Mesenchymal stem cell (in vitro differentiated cells and primary cell): ENCODE measurements around the gene PARD3B. TPM values are rescaled to one million over a fixed set of nuclear protein-coding genes. Genes with fewer than 3 reads are reported as not detected.
A peak's percentile ranks its signal among the peaks of the same experiment; 100 is the strongest.

ENCODE experiments used
- DNase-seq: peaks from one replicate; pipeline ENCODE4 v3.0.0-alpha.2; 2013
- H2AFZ ChIP-seq: one replicate; pipeline ENCODE4 v1.6.1; 2013; ENCODE audit warnings: low read depth, mild to moderate bottlenecking, control low read depth, inconsistent platforms, low read length, moderate library complexity
- H2AK5ac ChIP-seq: 2 replicates; pipeline ENCODE4 v1.6.1; 2013; ENCODE audit warnings: low read length, moderate library complexity, mild to moderate bottlenecking, inconsistent platforms; ENCODE audit not compliant: severe bottlenecking
- H2BK120ac ChIP-seq: one replicate; pipeline ENCODE4 v1.6.1; 2013; ENCODE audit warnings: low read depth, mild to moderate bottlenecking, inconsistent platforms, low read length, moderate library complexity
- H2BK12ac ChIP-seq, 2 experiments: one replicate each; pipeline ENCODE4 v1.6.1; 2013; ENCODE audit warnings: inconsistent platforms in 2 of 2, low read length in 2 of 2, mild to moderate bottlenecking in 2 of 2, moderate library complexity in 2 of 2, control low read depth in 1 of 2
- H2BK15ac ChIP-seq: one replicate; pipeline ENCODE4 v1.6.1; 2013; ENCODE audit warnings: mild to moderate bottlenecking, low read depth, inconsistent platforms; ENCODE audit not compliant: poor library complexity, severe bottlenecking
- H2BK5ac ChIP-seq: 2 replicates; pipeline ENCODE4 v1.6.1; 2013; ENCODE audit warnings: low read depth, mild to moderate bottlenecking, low read length, control low read depth, inconsistent platforms; ENCODE audit not compliant: poor library complexity, severe bottlenecking
- H3K14ac ChIP-seq, 2 experiments: one replicate each; pipeline ENCODE4 v1.6.1; 2013; ENCODE audit warnings: inconsistent platforms in 2 of 2, low read length in 2 of 2, control low read depth in 1 of 2, mild to moderate bottlenecking in 1 of 2, moderate library complexity in 1 of 2
- H3K18ac ChIP-seq, 2 experiments: one replicate each; pipeline ENCODE4 v1.6.1; 2013; ENCODE audit warnings: inconsistent platforms in 2 of 2, low read length in 2 of 2, control low read depth in 1 of 2, low read depth in 1 of 2, mild to moderate bottlenecking in 1 of 2
- H3K23ac ChIP-seq, 2 experiments: one replicate each; pipeline ENCODE4 v1.6.1; 2013; ENCODE audit warnings: inconsistent platforms in 2 of 2, low read length in 2 of 2, mild to moderate bottlenecking in 2 of 2, moderate library complexity in 2 of 2, control low read depth in 1 of 2
- H3K27ac ChIP-seq: 2 replicates; pipeline ENCODE4 v1.5.1; 2013; ENCODE audit warnings: mild to moderate bottlenecking, moderate library complexity, low read length, control low read depth, inconsistent platforms; ENCODE audit not compliant: poor library complexity, severe bottlenecking
- H3K27me3 ChIP-seq, 2 experiments: 2 replicates each; pipeline versions ENCODE4 v1.6.1 to v1.7.0; 2013; ENCODE audit warnings: low read length in 2 of 2, mild to moderate bottlenecking in 2 of 2, moderate library complexity in 2 of 2, control low read depth in 1 of 2, inconsistent platforms in 1 of 2; ENCODE audit not compliant: control insufficient read depth in 1 of 2, insufficient read depth in 1 of 2
- H3K36me3 ChIP-seq, 2 experiments: 2 replicates each; pipeline versions ENCODE4 v1.6.1 to v1.7.0; 2013; ENCODE audit warnings: low read length in 2 of 2, control low read depth in 1 of 2, inconsistent platforms in 1 of 2, low read depth in 1 of 2, mild to moderate bottlenecking in 1 of 2; ENCODE audit not compliant: insufficient read depth in 2 of 2, control insufficient read depth in 1 of 2
- H3K4ac ChIP-seq, 2 experiments: one replicate each; pipeline ENCODE4 v1.6.1; 2013; ENCODE audit warnings: inconsistent platforms in 2 of 2, low read length in 2 of 2, mild to moderate bottlenecking in 2 of 2, moderate library complexity in 2 of 2, control low read depth in 1 of 2, low read depth in 1 of 2
- H3K4me1 ChIP-seq: 2 replicates; pipeline ENCODE4 v1.6.1; 2013; ENCODE audit warnings: low read depth, low read length, control low read depth; ENCODE audit not compliant: control insufficient read depth, insufficient read depth
- H3K4me2 ChIP-seq: 2 replicates; pipeline ENCODE4 v1.6.1; 2013; ENCODE audit warnings: low read length, mild to moderate bottlenecking, inconsistent platforms; ENCODE audit not compliant: poor library complexity, severe bottlenecking
- H3K4me3 ChIP-seq, 2 experiments: 2 replicates each; pipeline versions ENCODE4 v1.5.1 to v1.7.0; 2013; ENCODE audit warnings: low read length in 2 of 2, mild to moderate bottlenecking in 2 of 2, control low read depth in 1 of 2, low read depth in 1 of 2; ENCODE audit not compliant: insufficient read depth in 1 of 2
- H3K79me1 ChIP-seq: replicated peaks from 2 replicates; pipeline ENCODE4 v1.6.1; 2013; ENCODE audit warnings: mild to moderate bottlenecking, control low read depth, low read length, inconsistent platforms; ENCODE audit not compliant: poor library complexity, severe bottlenecking
- H3K9ac ChIP-seq: 2 replicates; pipeline ENCODE4 v1.7.0; 2013; ENCODE audit warnings: mild to moderate bottlenecking, low read length, moderate library complexity
- H3K9me3 ChIP-seq: 2 replicates; pipeline ENCODE4 v1.7.0; 2013; ENCODE audit warnings: mild to moderate bottlenecking, low read length; ENCODE audit not compliant: control insufficient read depth
- H4K8ac ChIP-seq: one replicate; pipeline ENCODE4 v1.6.1; 2013; ENCODE audit warnings: inconsistent platforms, mild to moderate bottlenecking, low read length, moderate library complexity
- H4K91ac ChIP-seq: one replicate; pipeline ENCODE4 v1.6.1; 2013; ENCODE audit warnings: mild to moderate bottlenecking, low read length, inconsistent platforms
- WGBS: methylation state at CpG from one replicate; pipeline ENCODE4 v1.1.7; 2013; ENCODE audit warnings: mixed read lengths; 5-methylcytosine and 5-hydroxymethylcytosine counted together
- small RNA-seq: library from polyadenylated mRNA; stranded (forward); fragments of <200 nt; extraction: miRNeasy Mini kit (QIAGEN cat#:217004); gene quantifications from one replicate; pipeline ENCODE3, GENCODE V24; 2013; ENCODE audit warnings: low read depth

PARD3B gene

DNA sequence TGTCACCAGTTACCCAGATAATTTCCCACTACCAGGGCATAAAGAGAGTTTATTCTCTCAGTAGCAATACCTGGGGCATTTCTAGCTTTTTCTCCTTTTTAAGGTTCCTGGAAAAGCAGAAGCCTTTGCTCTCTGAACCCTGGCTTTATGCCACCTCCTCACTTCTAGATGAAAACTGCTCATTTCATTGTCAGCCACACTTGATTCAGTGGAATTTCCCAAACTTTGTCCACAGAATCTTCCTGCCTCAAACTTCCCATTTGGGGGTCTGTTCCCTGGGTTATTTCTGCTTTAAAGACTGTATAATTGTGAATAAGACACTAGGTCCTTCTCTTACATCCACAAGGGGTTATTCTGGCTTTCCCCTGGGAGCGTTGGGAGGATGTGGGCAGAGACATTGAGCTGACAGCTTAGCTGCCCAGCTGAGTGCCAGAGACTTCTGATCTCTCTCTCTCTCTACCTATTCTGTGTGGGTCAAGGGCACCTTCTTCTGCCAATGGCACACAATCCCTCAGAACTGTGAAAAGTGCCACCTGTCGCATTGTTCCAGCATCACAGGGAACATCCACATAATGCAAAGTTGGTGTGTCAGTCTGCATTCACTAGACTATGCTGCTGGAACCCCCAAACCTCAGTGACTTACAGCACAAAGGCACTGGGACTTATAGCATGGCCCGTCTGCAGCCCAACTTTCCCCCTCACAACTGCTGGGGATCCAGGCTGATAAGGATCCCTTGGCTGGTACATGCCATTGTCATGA lies 1117.1 kb downstream of the PARD3B start:
- Histone ChIP-seq H3K4ac (no peak overlapping the region), H3K4me3 (no peak overlapping the region), H2BK12ac (no peak overlapping the region), H3K4me2 (no peak overlapping the region), H2AK5ac (no peak overlapping the region), H3K9ac (no peak overlapping the region), H2BK120ac (no peak overlapping the region), H3K4me1 (peaks cover 4% of the 10 kb centered on the region), H2BK15ac (peak overlapping the region; percentile 55), H3K79me1 (no peaks in the 10 kb centered on the region), H3K14ac (no peak overlapping the region), H3K36me3 (no peaks in the 10 kb centered on the region), H4K91ac (no peak overlapping the region), H3K27me3 (peaks cover 0 to under 1% of the 10 kb centered on the region in 2 experiments), H3K23ac (no peak overlapping the region), H3K9me3 (no peaks in the 10 kb centered on the region), H2BK5ac (no peak overlapping the region), H2AFZ (no peak overlapping the region), H3K18ac (no peak overlapping the region), H3K27ac (no peak overlapping the region), H4K8ac (no peak overlapping the region)
- no peak for DNase-seq
- WGBS = 95% methylated on average over 3 of the region's 3 CpGs

DNA sequence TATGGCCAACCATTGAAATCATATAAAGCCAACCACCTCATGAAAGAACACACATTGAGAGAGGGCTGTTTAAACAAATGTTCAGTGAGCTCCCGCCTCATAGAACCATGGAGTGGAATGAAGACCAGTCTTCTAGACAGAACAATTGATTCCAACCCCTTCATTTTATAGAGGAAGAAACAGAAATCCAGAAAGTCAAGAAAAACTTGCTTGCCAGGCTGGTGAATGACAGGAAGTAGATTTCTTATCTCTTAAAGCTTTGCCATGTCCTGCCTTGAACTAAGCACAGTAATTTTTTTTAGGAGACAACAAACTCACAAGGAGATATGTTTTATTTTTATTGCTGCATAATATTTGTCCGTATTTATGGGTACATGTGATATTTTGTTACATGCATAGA lies 1120.5 kb downstream of the PARD3B start:
- 100% methylated on average over 2 of the region's 2 CpGs for WGBS
- no peak overlapping the region for H2BK5ac ChIP-seq
- no peak overlapping the region for H2BK120ac ChIP-seq
- H3K23ac ChIP-seq = no peak overlapping the region
- no peak overlapping the region for H4K91ac ChIP-seq
- no peak overlapping the region for H4K8ac ChIP-seq
- H3K14ac ChIP-seq = no peak overlapping the region
- H3K36me3 ChIP-seq = no peaks in the 10 kb centered on the region
- H3K79me1 ChIP-seq = no peaks in the 10 kb centered on the region
- H2AK5ac ChIP-seq = no peak overlapping the region
- H3K4me3 ChIP-seq = no peak overlapping the region
- H2BK12ac ChIP-seq = no peak overlapping the region
- H2AFZ ChIP-seq = no peak overlapping the region
- H3K4ac ChIP-seq = no peak overlapping the region
- no peaks in the 10 kb centered on the region for H3K9me3 ChIP-seq
- H3K27ac ChIP-seq = no peak overlapping the region
- H3K27me3 ChIP-seq = no peaks in the 10 kb centered on the region
- no peak overlapping the region for H3K9ac ChIP-seq
- H3K18ac ChIP-seq = no peak overlapping the region
- H3K4me2 ChIP-seq = no peak overlapping the region
- peaks cover 2% of the 10 kb centered on the region for H3K4me1 ChIP-seq
- DNase-seq = no peak
- no peak overlapping the region for H2BK15ac ChIP-seq

Small RNAs within 50 kb of the gene (small RNA-seq; reads per million reads assigned to genes)
- not detected for gene AC008171.1
